OCI-M1 (cell line): ENCODE data around the gene GGNBP2.
"Not testable (repeated sequence)": the region's sequence is repeated elsewhere in the genome, so short reads cannot be mapped to it uniquely, and the experiment has no call there.

ENCODE experiments used
- DNase-seq: peaks from one replicate; lab custom pipeline; 2025; lab: John Stamatoyannopoulos, UW

Gene GGNBP2, protein sequence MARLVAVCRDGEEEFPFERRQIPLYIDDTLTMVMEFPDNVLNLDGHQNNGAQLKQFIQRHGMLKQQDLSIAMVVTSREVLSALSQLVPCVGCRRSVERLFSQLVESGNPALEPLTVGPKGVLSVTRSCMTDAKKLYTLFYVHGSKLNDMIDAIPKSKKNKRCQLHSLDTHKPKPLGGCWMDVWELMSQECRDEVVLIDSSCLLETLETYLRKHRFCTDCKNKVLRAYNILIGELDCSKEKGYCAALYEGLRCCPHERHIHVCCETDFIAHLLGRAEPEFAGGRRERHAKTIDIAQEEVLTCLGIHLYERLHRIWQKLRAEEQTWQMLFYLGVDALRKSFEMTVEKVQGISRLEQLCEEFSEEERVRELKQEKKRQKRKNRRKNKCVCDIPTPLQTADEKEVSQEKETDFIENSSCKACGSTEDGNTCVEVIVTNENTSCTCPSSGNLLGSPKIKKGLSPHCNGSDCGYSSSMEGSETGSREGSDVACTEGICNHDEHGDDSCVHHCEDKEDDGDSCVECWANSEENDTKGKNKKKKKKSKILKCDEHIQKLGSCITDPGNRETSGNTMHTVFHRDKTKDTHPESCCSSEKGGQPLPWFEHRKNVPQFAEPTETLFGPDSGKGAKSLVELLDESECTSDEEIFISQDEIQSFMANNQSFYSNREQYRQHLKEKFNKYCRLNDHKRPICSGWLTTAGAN

DNA sequence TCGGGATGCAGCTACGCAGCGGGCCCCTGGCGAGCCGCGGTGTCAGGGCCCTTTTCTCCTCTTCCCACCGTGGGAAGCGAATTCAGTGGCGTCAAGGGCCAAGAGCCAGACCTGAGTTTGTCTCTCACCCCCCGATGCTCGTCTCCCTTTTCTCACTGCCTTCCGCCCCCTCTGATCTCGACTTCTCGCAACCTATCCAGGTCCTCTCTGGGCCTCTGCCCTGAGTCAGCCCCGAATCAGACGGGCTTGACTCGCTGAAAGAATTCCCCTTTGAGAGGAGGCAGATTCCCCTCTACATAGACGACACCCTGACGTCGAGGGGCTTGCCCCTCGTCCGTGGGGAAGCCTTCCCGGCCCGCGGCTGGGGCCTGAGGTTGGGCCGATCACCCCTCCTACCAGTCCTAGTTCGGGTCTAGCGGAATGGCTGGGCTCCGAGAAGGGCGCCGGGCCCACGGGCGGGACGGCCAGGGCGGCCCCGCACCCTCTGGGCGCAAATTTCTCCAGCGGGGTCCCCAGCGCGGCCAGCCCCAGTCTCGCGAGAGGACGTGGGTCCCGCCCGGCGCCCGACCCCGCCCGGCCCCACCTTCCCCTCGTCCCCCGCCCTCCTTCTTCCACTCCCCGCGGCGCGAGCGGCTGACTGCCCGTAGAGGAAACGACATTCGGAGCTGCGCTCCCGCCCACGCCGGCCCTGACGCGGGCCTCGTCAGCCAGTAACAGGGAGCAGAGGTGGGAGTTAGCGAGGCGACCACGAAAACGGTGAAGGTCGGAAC is at the start of gene GGNBP2:
Gene GGNBP2, plus strand, starts transcription at position 613 of the 770 bp plus-strand sequence. CDS start 806 bp downstream, outside the sequence.
- DNase-seq = peak; percentile 94

DNA sequence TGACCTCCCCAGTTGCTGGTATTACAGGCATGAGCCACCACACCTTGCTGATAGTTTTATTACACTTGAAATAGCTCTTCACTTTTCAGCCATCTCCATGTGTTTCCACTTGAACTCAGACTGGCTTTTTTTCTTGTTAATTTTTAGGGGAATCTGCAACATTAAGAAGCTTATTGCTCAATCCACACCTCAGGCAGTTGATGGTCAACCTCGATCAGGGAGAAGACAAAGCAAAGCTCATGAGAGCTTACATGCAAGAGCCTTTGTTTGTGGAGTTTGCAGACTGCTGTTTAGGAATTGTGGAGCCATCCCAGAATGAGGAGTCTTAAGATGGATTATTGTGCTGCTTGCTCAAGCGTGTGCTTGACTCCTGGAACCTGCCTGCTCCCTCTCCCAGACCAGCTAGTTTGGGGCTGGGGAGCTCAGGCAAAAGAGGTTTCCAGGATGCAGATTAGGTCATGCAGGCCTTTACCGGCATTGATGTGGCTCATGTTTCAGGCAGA is 49.6 kb upstream of the GGNBP2 start:
- no peak for DNase-seq

DNA sequence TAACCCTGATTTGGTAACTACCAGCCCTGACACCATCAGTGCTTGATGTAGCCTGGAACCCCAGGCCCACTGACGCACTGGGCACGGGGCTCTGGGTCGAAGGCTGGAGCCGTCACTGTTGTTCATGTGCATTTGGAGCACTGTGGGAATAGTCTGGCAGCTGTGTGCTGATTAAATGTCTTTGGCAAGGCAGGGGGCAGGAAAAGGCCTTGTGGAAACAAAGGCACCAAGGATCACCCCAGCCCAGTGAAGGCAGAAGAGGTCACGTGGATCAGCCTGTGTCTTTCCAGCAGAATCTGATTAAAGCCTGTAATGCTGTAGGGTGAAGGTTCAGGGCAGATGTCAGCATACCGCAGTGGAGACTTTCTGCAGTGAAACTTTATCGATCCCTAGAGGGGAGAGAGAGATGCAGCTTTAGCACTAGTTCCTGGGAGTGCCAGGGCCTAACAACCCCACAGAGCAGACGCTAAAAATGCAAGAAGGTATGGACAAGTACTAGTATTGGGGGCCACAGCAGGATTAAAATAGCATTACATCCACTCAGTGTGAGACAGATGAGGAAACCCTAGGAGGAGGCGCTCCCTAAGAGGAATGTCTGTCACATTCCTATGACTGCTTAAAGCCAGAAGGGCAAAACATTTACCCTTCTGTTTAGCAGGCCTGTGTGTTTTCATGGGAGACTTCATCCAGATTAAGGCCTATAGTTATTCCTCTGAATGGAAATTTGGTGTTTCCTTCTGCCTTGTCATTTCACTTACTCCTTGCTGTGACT is 48.5 kb upstream of the GGNBP2 start:
- no peak for DNase-seq

- DNase-seq = no peak
These were observed 46.6 kb upstream of the GGNBP2 start for GRCh38 chr17:36498155-36498554.

- no peak for DNase-seq
These were observed 46.0 kb upstream of the GGNBP2 start for GRCh38 chr17:36498560-36499300.

DNA sequence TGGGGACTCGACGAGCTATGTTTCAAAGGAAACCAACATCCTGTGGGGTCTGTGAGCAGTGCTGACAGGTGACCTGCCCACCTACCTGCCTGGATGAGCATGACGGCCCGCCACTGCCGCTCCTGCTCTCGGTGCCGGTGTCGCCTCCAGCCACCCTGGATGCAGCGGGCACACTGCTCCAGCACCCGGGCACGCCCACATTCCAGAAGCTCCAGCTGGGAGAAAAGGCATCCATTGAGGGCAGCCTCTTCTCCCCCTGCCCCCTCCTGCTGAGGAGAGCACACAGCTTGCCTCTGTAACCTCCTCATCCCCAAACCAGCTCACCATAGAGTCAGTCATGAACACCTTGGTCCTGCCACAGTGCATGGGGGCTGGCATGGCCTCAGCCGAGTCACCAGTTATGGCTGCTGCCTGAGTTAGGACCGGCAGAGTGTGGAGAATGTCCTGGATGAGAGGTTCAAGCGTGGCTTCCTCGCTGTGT is 43.9 kb upstream of the GGNBP2 start:
- DNase-seq = no peak

DNA sequence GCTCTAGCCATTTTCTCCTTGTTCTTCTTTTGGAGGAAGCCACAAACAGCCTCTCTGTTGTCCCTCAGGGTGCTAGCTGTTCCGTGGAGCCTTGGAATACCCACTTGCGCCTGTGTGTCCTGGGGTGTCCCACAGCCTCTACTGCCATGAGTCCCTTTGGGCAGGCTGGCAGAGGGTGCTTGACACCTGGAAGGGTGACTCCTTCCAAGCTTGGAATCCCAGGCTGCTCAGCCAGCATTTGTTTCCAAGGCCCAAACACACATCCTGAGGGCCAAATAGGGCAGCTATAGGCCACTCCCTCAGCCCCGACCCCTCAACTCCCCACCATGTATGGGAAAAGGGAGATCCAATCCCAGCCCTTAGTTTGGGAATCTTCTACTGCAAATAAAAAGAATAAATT is 43.4 kb upstream of the GGNBP2 start:
- DNase-seq = no peak

DNA sequence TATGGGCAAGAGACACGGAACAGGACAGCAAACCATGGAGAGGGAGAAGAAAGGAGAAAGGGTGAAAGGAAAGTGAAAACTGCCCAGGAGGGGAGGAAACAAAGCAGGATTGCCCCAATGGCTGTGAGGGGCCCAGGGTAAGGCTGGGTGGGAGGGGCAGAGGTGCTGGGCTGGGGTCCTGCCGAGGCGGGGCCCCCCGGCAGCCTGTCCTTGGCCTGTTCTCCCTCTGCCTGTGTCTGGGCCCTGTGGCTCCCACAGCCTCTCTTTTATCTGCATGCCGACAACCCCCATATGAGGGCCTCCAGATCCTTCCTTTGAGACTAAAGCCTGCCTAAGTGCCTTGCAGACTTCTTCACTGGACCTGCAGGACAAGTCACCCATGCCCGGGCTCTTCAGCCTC is 42.8 kb upstream of the GGNBP2 start:
- no peak for DNase-seq

DNA sequence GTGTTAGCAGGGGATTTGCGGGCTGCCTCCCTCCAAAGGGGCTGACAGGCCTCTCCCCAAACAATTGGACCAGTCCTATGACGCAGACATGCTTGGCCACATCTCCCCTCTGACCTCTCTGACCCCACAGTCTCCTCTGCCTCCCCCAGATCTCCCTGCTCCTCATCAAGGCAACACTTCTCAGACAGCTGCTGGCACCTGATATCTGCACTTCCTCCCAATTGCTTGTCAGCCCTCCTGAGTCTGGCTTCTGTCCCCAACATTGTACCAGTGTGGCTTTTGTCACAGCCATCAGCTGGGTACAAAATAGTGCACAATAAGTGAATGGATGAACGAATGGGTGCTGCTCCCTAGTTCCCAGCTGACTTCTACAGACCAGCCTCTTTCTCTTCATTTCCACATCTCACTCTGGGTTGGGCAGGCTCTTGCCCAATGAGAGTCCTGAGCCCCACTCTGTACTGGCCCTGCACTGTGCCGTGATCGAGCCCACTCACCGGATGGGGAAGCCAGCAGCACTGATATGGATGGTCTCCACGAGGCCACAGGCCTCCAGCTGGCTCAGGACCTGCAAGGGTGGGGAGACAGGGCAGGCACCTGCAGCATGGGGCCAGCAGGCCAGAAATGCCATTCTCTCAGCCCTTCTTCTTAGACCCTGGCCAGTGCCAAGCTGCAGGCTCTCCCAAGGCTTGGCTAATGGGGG is 41.1 kb upstream of the GGNBP2 start:
- DNase-seq = no peak

DNA sequence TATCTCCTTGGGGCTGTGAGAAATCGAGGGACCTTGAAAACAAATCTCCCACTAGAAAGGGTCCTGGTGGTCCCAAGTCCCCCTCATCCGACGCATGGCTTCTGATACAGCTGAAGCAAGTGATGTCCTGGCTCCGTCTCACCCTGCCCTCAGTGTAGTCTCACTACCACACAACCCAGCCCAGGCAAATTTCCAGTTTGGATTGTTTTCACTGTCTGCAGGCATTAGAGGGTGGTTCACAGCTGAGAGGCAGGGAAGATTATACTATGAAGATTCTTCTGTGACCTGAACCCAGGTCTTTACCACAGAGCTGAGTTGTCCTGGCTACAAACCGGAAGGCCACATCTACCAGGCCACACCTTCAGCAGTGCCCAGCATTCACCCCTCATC is 40.6 kb upstream of the GGNBP2 start:
- no peak for DNase-seq

DNA sequence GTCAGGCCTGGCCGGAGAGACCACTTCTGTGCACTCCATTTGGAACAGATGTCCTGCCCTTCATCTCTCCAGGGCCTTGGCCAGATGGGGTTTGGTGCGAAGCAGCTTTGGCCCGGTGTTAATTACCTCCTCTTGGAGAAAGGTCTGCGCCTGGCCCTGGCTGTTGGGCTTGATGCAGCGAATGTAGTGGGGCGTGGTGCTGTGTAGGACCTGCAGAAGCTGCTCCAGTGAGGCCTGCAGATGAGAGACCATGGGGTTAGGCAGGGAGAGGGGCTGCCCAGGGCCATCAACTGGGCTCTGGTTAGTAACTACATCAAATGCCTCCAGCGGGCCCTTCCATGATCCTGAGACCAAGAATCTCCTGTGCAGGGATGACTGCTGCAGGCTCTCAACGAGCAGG is 39.5 kb upstream of the GGNBP2 start:
- no peak for DNase-seq

DNA sequence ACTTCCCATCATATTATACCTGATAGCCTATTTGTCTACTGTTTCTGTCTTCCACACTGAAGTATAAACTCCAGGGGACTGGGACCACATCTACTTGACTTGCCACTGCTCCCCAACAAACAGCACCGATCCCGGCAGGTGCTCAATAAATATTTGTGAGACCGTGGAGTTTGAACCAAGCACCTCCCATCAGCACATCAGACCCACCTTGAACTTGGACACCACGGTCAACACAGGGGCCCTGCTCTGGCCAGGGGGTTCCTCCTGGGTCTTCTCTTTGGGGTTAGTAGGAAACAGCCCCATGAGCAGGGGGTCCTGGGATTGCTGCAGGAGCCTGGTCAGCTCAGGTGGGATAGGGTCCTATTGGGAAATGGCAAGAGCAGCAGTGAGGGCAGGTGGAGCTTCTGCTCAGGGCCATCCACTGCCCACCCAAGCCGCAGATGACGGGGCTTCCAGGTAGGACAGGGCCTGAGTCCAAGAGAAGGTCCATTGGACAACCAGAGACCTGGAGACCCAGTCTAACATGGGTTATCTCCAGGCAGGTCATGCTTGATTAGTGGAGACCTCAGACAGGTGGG is 38.4 kb upstream of the GGNBP2 start:
- DNase-seq = no peak

DNA sequence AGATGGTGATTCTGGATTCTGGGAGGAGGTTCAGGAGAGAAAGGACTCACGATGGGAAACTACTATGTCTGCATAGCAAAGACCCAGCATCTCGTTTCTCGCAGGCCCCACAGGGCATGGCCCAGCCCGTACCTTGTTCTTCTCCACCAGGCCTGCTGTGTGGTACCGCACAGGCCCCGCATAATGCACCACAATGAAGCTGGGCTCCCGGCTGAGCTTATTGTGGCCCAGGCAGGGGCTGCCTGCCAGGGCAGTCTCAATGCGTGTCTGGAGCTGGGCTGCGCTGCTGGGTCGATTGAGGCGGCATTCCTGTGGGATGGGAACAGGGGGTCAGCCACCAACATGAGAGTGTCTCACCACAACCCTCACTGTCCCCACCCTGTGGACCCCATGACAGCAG is 37.9 kb upstream of the GGNBP2 start:
- no peak for DNase-seq

- DNase-seq = no peak
These were observed 37.5 kb upstream of the GGNBP2 start for GRCh38 chr17:36507266-36507665.

- not testable (repeated sequence) for DNase-seq
These were observed 36.3 kb upstream of the GGNBP2 start for GRCh38 chr17:36508439-36508838.

GRCh38 chr17:36509272-36509985 is 35.3 kb upstream of the GGNBP2 start:
- no peak for DNase-seq

DNA sequence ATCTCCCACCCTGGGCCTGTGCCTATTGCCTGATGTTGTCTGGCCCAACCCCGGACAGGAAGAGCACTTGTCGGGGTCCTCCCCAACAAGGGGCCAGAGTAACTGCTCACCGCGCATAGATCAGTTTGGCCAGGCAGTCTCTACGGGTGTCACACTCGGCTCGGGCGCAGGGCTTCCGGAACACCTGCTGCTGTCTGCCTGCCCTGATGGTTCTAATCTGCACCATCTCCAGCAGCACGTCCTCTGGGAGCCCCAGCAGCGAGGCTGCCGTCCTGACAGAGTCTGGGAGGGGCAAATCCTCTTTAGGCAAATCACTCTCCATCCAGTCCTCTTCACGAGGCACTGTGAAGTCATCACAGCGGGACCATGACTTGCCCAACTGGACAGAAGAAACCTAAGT is 34.1 kb upstream of the GGNBP2 start:
- DNase-seq = no peak

DNA sequence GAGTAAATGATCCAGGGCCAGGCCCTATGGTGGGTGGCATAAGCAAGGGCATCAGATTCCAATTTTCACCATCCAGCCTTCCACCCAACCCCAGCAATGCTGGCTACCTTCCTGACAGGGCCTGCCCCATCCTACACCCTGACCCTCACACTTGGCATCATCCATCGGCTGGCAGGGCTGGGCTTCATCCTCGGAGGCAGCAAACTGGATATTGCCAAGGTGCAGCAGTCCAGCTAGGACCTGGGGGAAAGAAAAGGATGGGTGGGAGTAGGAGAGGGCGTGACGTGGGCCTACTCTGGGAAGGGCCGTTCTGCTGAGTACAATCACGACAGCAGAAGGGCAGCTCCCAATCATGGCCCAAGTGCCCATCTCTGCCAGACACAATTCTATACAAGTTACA is 33.5 kb upstream of the GGNBP2 start:
- DNase-seq = no peak

DNA sequence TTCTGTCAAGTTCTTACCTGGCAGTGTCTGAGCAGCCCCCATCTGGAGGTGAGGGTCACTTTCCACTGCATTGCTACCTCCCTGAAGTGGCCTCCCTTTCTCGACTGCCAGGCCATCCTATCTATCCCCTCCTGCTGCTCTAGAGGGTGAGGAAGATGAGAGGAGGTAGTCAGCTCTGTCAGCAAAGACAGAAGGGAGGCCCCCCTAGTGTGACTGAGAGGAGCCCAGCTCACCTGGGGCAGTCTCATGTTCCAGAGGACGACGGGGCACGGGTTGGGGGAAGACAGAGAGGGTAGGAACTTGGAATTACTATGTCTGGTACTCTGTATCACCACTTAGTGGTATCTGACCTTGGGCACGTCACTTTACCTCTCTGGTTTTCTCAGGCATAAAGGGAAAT is 32.1 kb upstream of the GGNBP2 start:
- DNase-seq = no peak
